HFFc6 (cell line): Measurements from ENCODE around the gene HOXB8. TPM values are rescaled to one million over a fixed set of nuclear protein-coding genes. Genes with fewer than 3 reads are reported as not detected.
A peak's percentile ranks its signal among the peaks of the same experiment; 100 is the strongest.

Experiments used
- DNase-seq: peaks from one replicate; pipeline ENCODE4 v3.0.0-alpha.2; 2018
- H3K27ac Mint-ChIP-seq: 2 replicates; pipeline ENCODE4 v1.8.0; 2020; ENCODE audit warnings: mild to moderate bottlenecking, mixed read lengths
- H3K27me3 Mint-ChIP-seq: 2 replicates; pipeline ENCODE4 v1.8.0; 2021; ENCODE audit warnings: mild to moderate bottlenecking, moderate library complexity, mixed read lengths; ENCODE audit not compliant: insufficient read depth
- H3K36me3 Mint-ChIP-seq: 2 replicates; pipeline ENCODE4 v1.8.0; 2021; ENCODE audit warnings: low read depth, mixed read lengths
- H3K4me1 Mint-ChIP-seq: 2 replicates; pipeline ENCODE4 v1.8.0; 2020; ENCODE audit warnings: low read depth, mixed read lengths
- H3K4me3 Mint-ChIP-seq: 2 replicates; pipeline ENCODE4 v1.8.0; 2020; ENCODE audit warnings: mild to moderate bottlenecking, moderate library complexity, mixed read lengths
- H3K9me3 Mint-ChIP-seq: 2 replicates; pipeline ENCODE4 v1.8.0; 2020; ENCODE audit warnings: mild to moderate bottlenecking, mixed read lengths
- total RNA-seq, 6 experiments: library from RNA; stranded (reverse); fragmentation: NEBNext Ultra II Directional; extraction: Animal tissue kit (Norgen Biotek cat#: 25700); gene quantifications; 2 replicates in 1 of 6; 3 replicates in 5 of 6; pipeline ENCODE4 v1.2.3, GENCODE V29; 2021
- TF ChIP-seq, protein P1 (sequence below): fragments of 200-600 bp; sonication (generic); IDR thresholded peaks from 2 replicates; pipeline ENCODE4 v1.5.0; 2021; ENCODE audit warnings: antibody characterized with exemption, mild to moderate bottlenecking

HOXB8 gene
- total RNA-seq, 6 experiments from 2014 or later = not detected

- Mint-ChIP-seq H3K27me3 (peaks cover 41% of the 10 kb centered on the region), H3K4me1 (no peaks in the 10 kb centered on the region; the same call in 1 of the 2 replicates), H3K36me3 (no peaks in the 10 kb centered on the region), H3K9me3 (no peaks in the 10 kb centered on the region), H3K4me3 (peak overlapping the region; percentile 58; the same call in 1 of the 2 replicates), H3K27ac (no peak overlapping the region)
- TF ChIP-seq, protein P1, sequence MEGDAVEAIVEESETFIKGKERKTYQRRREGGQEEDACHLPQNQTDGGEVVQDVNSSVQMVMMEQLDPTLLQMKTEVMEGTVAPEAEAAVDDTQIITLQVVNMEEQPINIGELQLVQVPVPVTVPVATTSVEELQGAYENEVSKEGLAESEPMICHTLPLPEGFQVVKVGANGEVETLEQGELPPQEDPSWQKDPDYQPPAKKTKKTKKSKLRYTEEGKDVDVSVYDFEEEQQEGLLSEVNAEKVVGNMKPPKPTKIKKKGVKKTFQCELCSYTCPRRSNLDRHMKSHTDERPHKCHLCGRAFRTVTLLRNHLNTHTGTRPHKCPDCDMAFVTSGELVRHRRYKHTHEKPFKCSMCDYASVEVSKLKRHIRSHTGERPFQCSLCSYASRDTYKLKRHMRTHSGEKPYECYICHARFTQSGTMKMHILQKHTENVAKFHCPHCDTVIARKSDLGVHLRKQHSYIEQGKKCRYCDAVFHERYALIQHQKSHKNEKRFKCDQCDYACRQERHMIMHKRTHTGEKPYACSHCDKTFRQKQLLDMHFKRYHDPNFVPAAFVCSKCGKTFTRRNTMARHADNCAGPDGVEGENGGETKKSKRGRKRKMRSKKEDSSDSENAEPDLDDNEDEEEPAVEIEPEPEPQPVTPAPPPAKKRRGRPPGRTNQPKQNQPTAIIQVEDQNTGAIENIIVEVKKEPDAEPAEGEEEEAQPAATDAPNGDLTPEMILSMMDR = no peak
- no peak for DNase-seq
Observed at GRCh38 chr17:48571024-48571818, 43.9 kb downstream of the HOXB8 start.

DNA sequence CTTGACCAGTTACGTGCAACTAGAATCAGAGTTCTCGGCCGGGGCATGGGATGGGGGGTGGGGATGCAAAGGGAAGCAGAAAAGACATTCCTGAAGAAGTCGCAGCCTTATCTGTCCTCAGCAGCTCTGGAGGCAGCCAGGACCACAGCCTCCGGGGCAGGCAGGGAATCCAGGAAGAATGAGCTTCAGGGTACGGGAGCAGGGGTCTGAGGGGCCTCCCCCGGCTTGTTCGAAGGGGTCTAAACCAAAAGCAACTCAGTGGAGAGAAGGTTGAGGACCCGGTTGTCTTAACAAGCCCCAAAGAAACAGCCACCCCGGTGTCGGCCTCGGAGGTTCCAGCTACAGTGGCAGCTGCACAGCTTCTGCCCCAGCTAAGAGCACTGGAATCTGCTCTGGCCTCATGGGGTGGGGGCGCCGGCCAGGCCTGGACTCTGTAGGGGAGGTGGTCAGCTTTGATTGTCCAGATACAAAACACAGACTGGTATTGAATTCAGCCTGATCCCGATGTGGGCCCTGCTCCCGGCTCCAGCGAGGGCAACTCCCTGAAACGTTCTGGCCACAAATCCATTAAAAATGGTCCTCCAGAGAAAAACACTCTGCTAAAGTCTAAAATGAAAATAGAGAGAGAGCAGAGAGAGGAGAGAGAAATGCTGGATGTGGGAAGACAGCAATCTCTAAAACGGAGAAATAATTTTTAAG, 44.6 kb downstream of the HOXB8 start:
- H3K4me3 Mint-ChIP-seq = peak overlapping the region; percentile 58; the same call in 1 of the 2 replicates
- no peak overlapping the region for H3K27ac Mint-ChIP-seq
- no peaks in the 10 kb centered on the region; the same call in 1 of the 2 replicates for H3K4me1 Mint-ChIP-seq
- DNase-seq = no peak
- TF ChIP-seq, protein P1 = no peak
- no peaks in the 10 kb centered on the region for H3K36me3 Mint-ChIP-seq
- peaks cover 35% of the 10 kb centered on the region for H3K27me3 Mint-ChIP-seq
- no peaks in the 10 kb centered on the region for H3K9me3 Mint-ChIP-seq

DNA sequence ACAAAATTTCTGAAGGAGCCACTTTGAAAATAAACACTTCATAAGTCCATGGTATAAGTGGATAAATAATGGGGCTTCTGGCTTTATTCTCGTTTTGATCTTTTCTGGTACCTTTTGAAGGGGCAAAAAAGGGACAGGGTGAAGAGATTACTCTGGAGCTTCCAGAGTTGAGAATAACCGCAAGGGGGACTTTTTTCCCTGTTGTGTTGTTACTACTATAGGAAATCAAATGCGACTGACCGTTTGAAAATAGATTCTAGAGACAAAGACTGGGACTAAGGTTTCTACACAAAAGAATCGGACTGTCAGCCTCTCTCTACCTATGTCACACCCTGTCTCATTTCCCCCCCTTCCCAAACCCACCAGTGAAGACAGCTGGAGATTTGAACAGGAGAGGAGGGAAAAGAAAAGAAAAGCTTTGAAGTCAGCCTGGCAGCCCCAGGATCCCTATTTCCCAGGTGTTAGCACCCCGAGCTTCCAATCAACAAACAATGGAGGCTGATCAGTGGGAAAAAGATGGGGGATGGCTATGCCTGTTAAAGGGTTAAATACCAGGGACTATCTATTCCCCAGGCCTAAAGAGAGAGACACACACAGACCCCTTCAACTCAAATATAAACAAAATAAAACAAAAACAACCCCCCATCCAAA, 45.3 kb downstream of the HOXB8 start:
- no peaks in the 10 kb centered on the region; the same call in 1 of the 2 replicates for H3K4me1 Mint-ChIP-seq
- no peak overlapping the region for H3K4me3 Mint-ChIP-seq

GRCh38 chr17:48569240-48569582, 45.9 kb downstream of the HOXB8 start:
- TF ChIP-seq, protein P1 = no peak
- H3K36me3 Mint-ChIP-seq = no peaks in the 10 kb centered on the region
- H3K4me1 Mint-ChIP-seq = no peaks in the 10 kb centered on the region; the same call in 1 of the 2 replicates

More for the DNA sequence above, 45.3 kb downstream of the HOXB8 start:
- Mint-ChIP-seq H3K9me3 (no peaks in the 10 kb centered on the region), H3K27ac (no peak overlapping the region), H3K36me3 (no peaks in the 10 kb centered on the region), H3K27me3 (peaks cover 29% of the 10 kb centered on the region)
- DNase-seq = no peak
- TF ChIP-seq, protein P1 = 0 out of 2 replicates have a peak, but pooled peaks have one; percentile 14

GRCh38 chr17:48568499-48569239, 46.4 kb downstream of the HOXB8 start:
- Mint-ChIP-seq H3K27ac (no peak overlapping the region), H3K27me3 (peaks cover 23% of the 10 kb centered on the region), H3K4me1 (no peaks in the 10 kb centered on the region; the same call in 1 of the 2 replicates), H3K4me3 (no peak overlapping the region), H3K36me3 (no peaks in the 10 kb centered on the region), H3K9me3 (no peaks in the 10 kb centered on the region)
- no peak for DNase-seq
- TF ChIP-seq, protein P1 = no peak

More at GRCh38 chr17:48569240-48569582, 45.9 kb downstream of the HOXB8 start:
- Mint-ChIP-seq H3K9me3 (no peaks in the 10 kb centered on the region), H3K27ac (no peak overlapping the region), H3K27me3 (peaks cover 27% of the 10 kb centered on the region), H3K4me3 (no peak overlapping the region)
- no peak for DNase-seq
